DOHH2 (cell line): ENCODE measurements around the gene ALK.

Experiments used
- H3F3A ChIP-seq: fragments of 200-600 bp; sonication (generic), shearing (Covaris generic); 2 replicates; pipeline ENCODE4 v1.6.0; 2016; ENCODE audit warnings: antibody characterized with exemption, mild to moderate bottlenecking; ENCODE audit not compliant: control insufficient read depth, insufficient read depth
- H3K27ac ChIP-seq: fragments of 200-600 bp; sonication (generic); 2 replicates; pipeline ENCODE4 v1.5.1; 2014; ENCODE audit warnings: low read depth, mild to moderate bottlenecking, low read length, moderate library complexity
- H3K27me3 ChIP-seq: fragments of 200-600 bp; sonication (generic); 2 replicates; pipeline ENCODE4 v1.6.1; 2014; ENCODE audit warnings: mild to moderate bottlenecking, low read length, mixed read lengths; ENCODE audit not compliant: control insufficient read depth
- H3K36me3 ChIP-seq: fragments of 200-600 bp; sonication (generic); 2 replicates; pipeline ENCODE4 v1.6.1; 2014; ENCODE audit warnings: mild to moderate bottlenecking, low read length, moderate library complexity, mixed read lengths; ENCODE audit not compliant: control insufficient read depth
- H3K4me1 ChIP-seq: fragments of 200-600 bp; sonication (generic); 2 replicates; pipeline ENCODE4 v1.6.1; 2014; ENCODE audit warnings: mild to moderate bottlenecking, low read length, mixed read lengths; ENCODE audit not compliant: control insufficient read depth
- H3K4me2 ChIP-seq: fragments of 200-600 bp; sonication (generic); 2 replicates; pipeline ENCODE4 v1.6.0; 2014; ENCODE audit warnings: mild to moderate bottlenecking, low read length, moderate library complexity
- H3K4me3 ChIP-seq: fragments of 200-600 bp; sonication (generic); 2 replicates; pipeline ENCODE4 v1.5.1; 2014; ENCODE audit warnings: mild to moderate bottlenecking, low read length, mixed read lengths
- H3K79me2 ChIP-seq: fragments of 200-600 bp; sonication (generic); 2 replicates; pipeline ENCODE4 v1.6.1; 2014; ENCODE audit warnings: mild to moderate bottlenecking, low read length, mixed read lengths; ENCODE audit not compliant: control insufficient read depth
- H3K9me2 ChIP-seq: fragments of 200-600 bp; sonication (generic); replicated peaks from 2 replicates; pipeline ENCODE4 v1.6.1; 2014; ENCODE audit warnings: mild to moderate bottlenecking, low read length, mixed read lengths; ENCODE audit not compliant: control insufficient read depth
- H3K9me3 ChIP-seq: fragments of 200-600 bp; sonication (generic); 2 replicates; pipeline ENCODE4 v1.6.1; 2014; ENCODE audit warnings: antibody characterized with exemption, low read length, mixed read lengths; ENCODE audit not compliant: control insufficient read depth, insufficient read depth
- H4K20me1 ChIP-seq: fragments of 200-600 bp; sonication (generic); 2 replicates; pipeline ENCODE4 v1.6.0; 2014; ENCODE audit warnings: low read depth, mild to moderate bottlenecking, antibody characterized with exemption, low read length, moderate library complexity; ENCODE audit not compliant: control insufficient read depth, insufficient read depth
- EZH2phosphoT487 ChIP-seq: fragments of 200-600 bp; sonication (generic); IDR thresholded peaks from 2 replicates; pipeline ENCODE4 v1.6.1; 2017; ENCODE audit warnings: borderline replicate concordance, mild to moderate bottlenecking, antibody characterized with exemption, low read length, moderate library complexity, mixed read lengths
- TF ChIP-seq, protein P1 (sequence below): fragments of 200-600 bp; sonication (generic); IDR thresholded peaks from one replicate; pipeline ENCODE4 v1.5.1; 2014; ENCODE audit warnings: antibody characterized with exemption, mild to moderate bottlenecking, low read depth, low read length; ENCODE audit not compliant: poor library complexity, severe bottlenecking

The ALK gene

DNA sequence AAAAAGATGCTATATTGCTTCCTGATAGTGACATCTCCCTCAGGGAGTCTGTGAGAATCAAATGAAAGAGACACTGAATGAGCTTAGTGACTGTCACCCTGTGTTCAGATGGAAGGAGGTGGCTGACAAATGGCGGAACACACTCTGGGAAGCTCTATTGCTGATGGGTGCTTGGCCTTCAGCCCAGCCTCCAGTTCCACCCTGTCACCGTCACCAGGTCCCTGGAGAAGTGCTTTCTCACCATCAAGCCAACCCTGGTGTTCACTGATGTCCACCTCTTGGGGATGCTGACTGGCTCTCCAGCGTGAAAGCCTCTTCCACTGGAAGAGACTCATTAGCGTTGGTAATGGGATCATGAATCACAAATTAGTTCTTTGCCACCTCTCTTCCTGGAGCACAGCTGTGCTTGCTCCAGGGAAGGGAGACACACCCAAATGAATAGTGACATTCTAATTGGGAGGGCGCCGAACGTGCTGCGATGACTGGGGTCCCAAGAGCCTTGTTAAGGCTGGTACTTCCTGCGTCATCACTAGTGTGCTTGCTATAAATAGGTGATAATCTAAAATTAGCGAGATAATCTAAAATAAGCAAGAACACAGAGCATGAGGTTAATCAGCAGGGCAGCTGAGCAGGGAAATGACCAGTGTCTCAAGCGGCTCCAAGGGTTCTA lies 652.2 kb downstream of the ALK start:
- TF ChIP-seq, protein P1, sequence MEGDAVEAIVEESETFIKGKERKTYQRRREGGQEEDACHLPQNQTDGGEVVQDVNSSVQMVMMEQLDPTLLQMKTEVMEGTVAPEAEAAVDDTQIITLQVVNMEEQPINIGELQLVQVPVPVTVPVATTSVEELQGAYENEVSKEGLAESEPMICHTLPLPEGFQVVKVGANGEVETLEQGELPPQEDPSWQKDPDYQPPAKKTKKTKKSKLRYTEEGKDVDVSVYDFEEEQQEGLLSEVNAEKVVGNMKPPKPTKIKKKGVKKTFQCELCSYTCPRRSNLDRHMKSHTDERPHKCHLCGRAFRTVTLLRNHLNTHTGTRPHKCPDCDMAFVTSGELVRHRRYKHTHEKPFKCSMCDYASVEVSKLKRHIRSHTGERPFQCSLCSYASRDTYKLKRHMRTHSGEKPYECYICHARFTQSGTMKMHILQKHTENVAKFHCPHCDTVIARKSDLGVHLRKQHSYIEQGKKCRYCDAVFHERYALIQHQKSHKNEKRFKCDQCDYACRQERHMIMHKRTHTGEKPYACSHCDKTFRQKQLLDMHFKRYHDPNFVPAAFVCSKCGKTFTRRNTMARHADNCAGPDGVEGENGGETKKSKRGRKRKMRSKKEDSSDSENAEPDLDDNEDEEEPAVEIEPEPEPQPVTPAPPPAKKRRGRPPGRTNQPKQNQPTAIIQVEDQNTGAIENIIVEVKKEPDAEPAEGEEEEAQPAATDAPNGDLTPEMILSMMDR: no peak
- TF ChIP-seq EZH2phosphoT487: no peak
- Histone ChIP-seq H3K4me1 (no peaks in the 10 kb centered on the region), H3K4me3 (no peak overlapping the region), H4K20me1 (no peaks in the 10 kb centered on the region), H3K79me2 (no peaks in the 10 kb centered on the region), H3K9me3 (no peaks in the 10 kb centered on the region), H3F3A (no peaks in the 10 kb centered on the region), H3K9me2 (no peaks in the 10 kb centered on the region), H3K27ac (no peak overlapping the region), H3K27me3 (0 out of 2 replicates have a peak, but pooled peaks cover 3% of the 10 kb centered on the region), H3K36me3 (no peaks in the 10 kb centered on the region), H3K4me2 (no peak overlapping the region)

DNA sequence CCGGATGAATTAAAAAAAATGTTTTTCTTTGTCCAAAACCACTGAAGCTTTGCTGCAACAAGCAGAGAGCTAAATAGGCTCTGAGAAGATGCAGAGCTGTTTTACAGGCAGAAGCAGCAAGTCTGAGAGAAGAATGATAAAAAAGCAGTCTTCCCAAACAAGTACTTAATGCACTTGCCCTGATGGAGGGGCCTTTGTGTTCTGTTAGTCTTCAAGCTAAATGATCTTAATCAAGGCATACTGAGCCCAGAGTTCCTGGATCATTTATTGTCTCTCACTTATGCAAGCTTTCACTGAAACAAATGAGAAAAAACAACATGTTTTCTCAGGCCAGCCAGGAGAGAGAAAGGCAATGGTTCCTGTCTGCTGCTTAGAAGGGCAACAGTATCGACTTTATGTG lies 653.7 kb downstream of the ALK start:
- Histone ChIP-seq H3K4me1 (no peaks in the 10 kb centered on the region), H3K27me3 (0 out of 2 replicates have a peak, but pooled peaks cover 3% of the 10 kb centered on the region), H3K79me2 (no peaks in the 10 kb centered on the region), H3K9me3 (no peaks in the 10 kb centered on the region), H3K4me2 (no peak overlapping the region), H3K9me2 (no peaks in the 10 kb centered on the region), H3K4me3 (no peak overlapping the region), H3K36me3 (no peaks in the 10 kb centered on the region), H3K27ac (no peak overlapping the region), H3F3A (no peaks in the 10 kb centered on the region), H4K20me1 (no peaks in the 10 kb centered on the region)
- TF ChIP-seq, protein P1: no peak
- TF ChIP-seq EZH2phosphoT487: no peak

DNA sequence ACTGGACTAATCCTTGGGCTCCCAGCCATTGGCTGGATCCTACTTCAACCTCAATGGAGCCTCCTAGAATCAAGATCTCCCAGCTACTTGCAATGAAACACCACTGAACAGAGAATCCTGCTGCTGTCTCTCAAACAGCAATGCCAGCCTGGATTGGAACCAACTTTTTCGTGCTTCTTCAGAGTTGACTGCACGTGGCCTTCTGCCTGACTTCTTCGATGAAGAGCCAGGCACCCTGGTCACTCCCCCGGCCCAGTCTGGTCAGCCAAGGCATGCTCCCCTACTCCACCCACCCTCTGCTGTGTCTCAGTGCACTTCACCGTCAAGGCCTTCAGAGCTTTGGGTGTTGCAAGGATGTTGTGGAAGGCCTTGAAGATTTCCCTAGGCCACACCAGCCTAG lies 657.5 kb downstream of the ALK start:
- H3K36me3 ChIP-seq: no peaks in the 10 kb centered on the region
- TF ChIP-seq, protein P1: no peak
- TF ChIP-seq EZH2phosphoT487: no peak

More for the DNA sequence above, 657.5 kb downstream of the ALK start:
- Histone ChIP-seq H3K79me2 (no peaks in the 10 kb centered on the region), H3K27me3 (peaks cover 8% of the 10 kb centered on the region), H3K9me2 (no peaks in the 10 kb centered on the region), H3K4me2 (no peak overlapping the region), H4K20me1 (no peaks in the 10 kb centered on the region), H3K27ac (no peak overlapping the region), H3F3A (no peaks in the 10 kb centered on the region), H3K4me3 (no peak overlapping the region), H3K9me3 (no peaks in the 10 kb centered on the region), H3K4me1 (no peaks in the 10 kb centered on the region)
